CD4-positive, alpha-beta T cell (primary cell): ENCODE results near the gene C16orf87. TPM values are rescaled to one million over a fixed set of nuclear protein-coding genes. Genes with fewer than 3 reads are reported as not detected.

Experiments
- ATAC-seq: fragments of 200-7000 bp; cut with Tn5 transposase; one replicate; pipeline ENCODE4 v1.10.0; 2022; ENCODE audit warnings: mild to moderate bottlenecking; ENCODE audit not compliant: poor library complexity
- CTCF ChIA-PET: fragments of 350-600 bp; sonication (Branson Sonifier 250); formaldehyde crosslinking; loops from one replicate; lab custom pipeline; 2021; ENCODE audit warnings: antibody characterized with exemption, inconsistent platforms; lab: Charles Lee
- POLR2A ChIA-PET: fragments of 350-600 bp; sonication (Branson Sonifier 250); formaldehyde crosslinking; loops from one replicate; lab custom pipeline; 2021; ENCODE audit warnings: antibody characterized with exemption, inconsistent platforms; lab: Charles Lee
- DNase-seq, 14 experiments: peaks; one replicate each; pipeline ENCODE4 v3.0.0-alpha.2; 2013 to 2020; ENCODE audit warnings: mixed read lengths in 2 of 14
- H3K27ac ChIP-seq, 2 donors: one replicate each; pipeline versions ENCODE4 v1.5.1 to v1.7.0; 2013; ENCODE audit warnings: low read length in 2 of 2, low read depth in 1 of 2, mild to moderate bottlenecking in 1 of 2
- H3K27me3 ChIP-seq, 2 experiments: 1 replicate in 1 of 2; 2 replicates in 1 of 2; pipeline versions ENCODE4 v1.6.1 to v1.7.0; 2013; ENCODE audit warnings: low read length in 2 of 2, control low read depth in 1 of 2, mild to moderate bottlenecking in 1 of 2, moderate library complexity in 1 of 2; ENCODE audit not compliant: insufficient read depth in 2 of 2, control insufficient read depth in 1 of 2
- H3K36me3 ChIP-seq: one replicate; pipeline ENCODE4 v1.6.1; 2013; ENCODE audit warnings: low read length, control low read depth; ENCODE audit not compliant: insufficient read depth
- H3K4me1 ChIP-seq: one replicate; pipeline ENCODE4 v1.6.1; 2013; ENCODE audit warnings: low read length, control low read depth; ENCODE audit not compliant: insufficient read depth
- H3K4me3 ChIP-seq: one replicate; pipeline ENCODE4 v1.5.1; 2013; ENCODE audit warnings: mild to moderate bottlenecking, low read length, moderate library complexity
- H3K9me3 ChIP-seq, 2 experiments: 1 replicate in 1 of 2; 2 replicates in 1 of 2; pipeline versions ENCODE4 v1.6.1 to v1.7.0; 2013; ENCODE audit warnings: low read length in 2 of 2, mild to moderate bottlenecking in 2 of 2, control low read depth in 1 of 2, moderate library complexity in 1 of 2; ENCODE audit not compliant: control insufficient read depth in 1 of 2, insufficient read depth in 1 of 2
- H3K27ac Mint-ChIP-seq: one replicate; pipeline ENCODE4 v1.8.0; 2020; ENCODE audit warnings: mixed read lengths
- H3K27me3 Mint-ChIP-seq: one replicate; pipeline ENCODE4 v1.8.0; 2021; ENCODE audit warnings: mixed read lengths
- H3K36me3 Mint-ChIP-seq: one replicate; pipeline ENCODE4 v1.8.0; 2021; ENCODE audit warnings: low read depth, mixed read lengths
- H3K4me1 Mint-ChIP-seq: one replicate; pipeline ENCODE4 v1.8.0; 2021; ENCODE audit warnings: low read depth, mixed read lengths
- H3K4me3 Mint-ChIP-seq: one replicate; pipeline ENCODE4 v1.8.0; 2020; ENCODE audit warnings: mild to moderate bottlenecking, mixed read lengths
- H3K9me3 Mint-ChIP-seq: one replicate; pipeline ENCODE4 v1.8.0; 2020; ENCODE audit warnings: mixed read lengths
- CTCF ChIP-seq: fragments of 200-600 bp; IDR thresholded peaks from one replicate; pipeline ENCODE4 v1.8.0; 2022; ENCODE audit warnings: antibody characterized with exemption, mild to moderate bottlenecking
- intact Hi-C, 2 experiments: fragments of 100-400 bp; cut with DNase I in 1 of 2; cut with micrococcal nuclease in 1 of 2; formaldehyde crosslinking; loops; one replicate each; pipeline versions ENCODE4 v1.15.1 to v1.9.0; 2023 to 2025; cut with DNase I, micrococcal nuclease
- total RNA-seq, 174 experiments: library from RNA in 2 of 174; stranded (reverse) in 2 of 174; gene quantifications; one replicate each; pipeline ENCODE4 v1.2.3 and lab custom pipeline; 2021 to 2026

The C16orf87 gene
- total RNA-seq, 2 experiments from 2014 or later, result 20.6 to 22.6 TPM

- TF ChIP-seq CTCF, result no peak
- ChIA-PET POLR2A (no interaction called here), CTCF (no interaction called here)
- Mint-ChIP-seq H3K27me3 (no peaks in the 10 kb centered on the region), H3K4me3 (no peak overlapping the region), H3K36me3 (no peaks in the 10 kb centered on the region), H3K27ac (no peak overlapping the region), H3K4me1 (peaks cover under 1% of the 10 kb centered on the region), H3K9me3 (peaks cover 2% of the 10 kb centered on the region)
- Histone ChIP-seq H3K36me3 (no peaks in the 10 kb centered on the region), H3K4me1 (no peaks in the 10 kb centered on the region), H3K9me3 (peaks cover 5 to 16% of the 10 kb centered on the region in 2 experiments), H3K4me3 (no peak overlapping the region), H3K27me3 (no peaks in the 10 kb centered on the region), H3K27ac (no peak overlapping the region)
- intact Hi-C loops, result loop anchor here in 1 of 2 experiments (2.0 kb wide), 1 partner anchor 93 kb away; no protein-coding TSS in a partner anchor
- DNase-seq (no peak), ATAC-seq (no peak)
Measured at GRCh38 chr16:46783800-46784199, 47.2 kb downstream of the C16orf87 start.

GRCh38 chr16:46782320-46782719, 48.7 kb downstream of the C16orf87 start:
- POLR2A ChIA-PET, result no interaction called here
- intact Hi-C loops, result no loop called here
- CTCF ChIA-PET, result no interaction called here
- no peak for DNase-seq
- H3K27me3 Mint-ChIP-seq, result no peaks in the 10 kb centered on the region
- H3K4me3 ChIP-seq, result no peak overlapping the region
- H3K36me3 ChIP-seq, result no peaks in the 10 kb centered on the region
- H3K36me3 Mint-ChIP-seq, result no peaks in the 10 kb centered on the region
- peaks cover 2% of the 10 kb centered on the region for H3K9me3 Mint-ChIP-seq
- H3K27ac Mint-ChIP-seq, result no peak overlapping the region
- H3K4me1 Mint-ChIP-seq, result no peaks in the 10 kb centered on the region
- no peaks in the 10 kb centered on the region for H3K4me1 ChIP-seq
- no peak overlapping the region for H3K4me3 Mint-ChIP-seq
- no peak overlapping the region for H3K27ac ChIP-seq
- peaks cover 16% of the 10 kb centered on the region in 2 experiments for H3K9me3 ChIP-seq
- TF ChIP-seq CTCF, result no peak
- no peak for ATAC-seq
- H3K27me3 ChIP-seq, result no peaks in the 10 kb centered on the region

GRCh38 chr16:46777804-46778203, 53.2 kb downstream of the C16orf87 start:
- intact Hi-C loops, result loop anchor here in 1 of 2 experiments (5.0 kb wide), 1 partner anchor 71 kb away; no protein-coding TSS in a partner anchor
- no peak overlapping the region for H3K4me3 Mint-ChIP-seq
- Histone ChIP-seq H3K4me1 (no peaks in the 10 kb centered on the region), H3K27ac (no peak overlapping the region), H3K27me3 (no peaks in the 10 kb centered on the region), H3K36me3 (no peaks in the 10 kb centered on the region), H3K9me3 (peaks cover 0 to 11% of the 10 kb centered on the region in 2 experiments), H3K4me3 (no peak overlapping the region)
- no peaks in the 10 kb centered on the region for H3K27me3 Mint-ChIP-seq
- no peak for TF ChIP-seq CTCF
- no peak for DNase-seq
- no peaks in the 10 kb centered on the region for H3K36me3 Mint-ChIP-seq
- H3K4me1 Mint-ChIP-seq, result no peaks in the 10 kb centered on the region
- no peaks in the 10 kb centered on the region for H3K9me3 Mint-ChIP-seq
- CTCF ChIA-PET, result no interaction called here
- no peak overlapping the region for H3K27ac Mint-ChIP-seq
- POLR2A ChIA-PET, result no interaction called here
- no peak for ATAC-seq
